ENCODE data around the gene AHRR.
"Not testable (repeated sequence)": the region's sequence is repeated elsewhere in the genome, so short reads cannot be mapped to it uniquely, and the experiment has no call there.

Gene AHRR

GRCh38 chr5:364497-364896 is 43.0 kb downstream of the AHRR start:
- DNase-seq: no peak

- DNase-seq: no peak
Measured at GRCh38 chr5:366541-367357, 45.2 kb downstream of the AHRR start.

GRCh38 chr5:367358-368130 is 46.0 kb downstream of the AHRR start:
- no peak for DNase-seq

- peak in 2 of 58 donors; percentile 8 to 13 for DNase-seq
Measured at GRCh38 chr5:368183-369084, 46.9 kb downstream of the AHRR start.

- no peak for DNase-seq
Measured at GRCh38 chr5:369151-369868, 47.8 kb downstream of the AHRR start.

- not testable (repeated sequence) for DNase-seq
Measured at GRCh38 chr5:369869-370236, 48.3 kb downstream of the AHRR start.

GRCh38 chr5:370311-370958 is 48.9 kb downstream of the AHRR start:
- DNase-seq: no peak

GRCh38 chr5:370959-371810 is 49.7 kb downstream of the AHRR start:
- no peak for DNase-seq

GRCh38 chr5:371811-372555 is 50.5 kb downstream of the AHRR start:
- no peak for DNase-seq

- no peak for DNase-seq
Measured at GRCh38 chr5:372556-372995, 51.1 kb downstream of the AHRR start.

- peak in 1 of 58 donors; percentile 56 for DNase-seq
Measured at GRCh38 chr5:372996-373709, 51.6 kb downstream of the AHRR start.

- peak in 2 of 58 donors; percentile 12 to 18 for DNase-seq
Measured at GRCh38 chr5:373710-374602, 52.4 kb downstream of the AHRR start.

GRCh38 chr5:374631-375335 is 53.3 kb downstream of the AHRR start:
- no peak for DNase-seq

- DNase-seq: no peak
Measured at GRCh38 chr5:375336-375920, 53.9 kb downstream of the AHRR start.

- no peak for DNase-seq
Measured at GRCh38 chr5:375921-376798, 54.6 kb downstream of the AHRR start.
